HG03025 (cell line): ENCODE results near the gene TRAPPC14.

Experiments
- ATAC-seq: cut with Tn5 transposase; IDR thresholded peaks from one replicate; pipeline ENCODE4 v1.9.1; 2021; ENCODE audit warnings: mild to moderate bottlenecking, moderate library complexity; ENCODE audit not compliant: unreplicated experiment, low FRiP score

Gene TRAPPC14

GRCh38 chr7:100105534-100105933, 53.0 kb downstream of the TRAPPC14 start:
- no peak for ATAC-seq
